Measurements from ENCODE around the gene USPL1. TPM values are rescaled to one million over a fixed set of nuclear protein-coding genes. Genes with fewer than 3 reads are reported as not detected.
"Not testable (repeated sequence)": the region's sequence is repeated elsewhere in the genome, so short reads cannot be mapped to it uniquely, and the experiment has no call there.

Gene USPL1
- polyA plus RNA-seq, 1 donor (not counting 4 experiments of a cell fraction or from before 2014, with no cell fraction given), result 12.3 TPM

GRCh38 chr13:30647824-30648521 lies 30.3 kb downstream of the USPL1 start:
- Histone ChIP-seq H4K20me1 (ENCODE audit: control insufficient read depth, extremely low read depth, insufficient read depth, low read length) (no peaks in the 10 kb centered on the region), H3K9me1 (ENCODE audit: control insufficient read depth, extremely low read depth, insufficient read depth, low read length) (peaks cover 2% of the 10 kb centered on the region), H3K9me3 (ENCODE audit: control insufficient read depth, low read depth, low read length) (no peaks in the 10 kb centered on the region), H3K9ac (ENCODE audit: control insufficient read depth, extremely low read depth, insufficient read depth, low read length) (no peak overlapping the region), H3K79me2 (ENCODE audit: control insufficient read depth, insufficient read depth, low read length) (no peaks in the 10 kb centered on the region), H3K27me3 (ENCODE audit: control insufficient read depth, extremely low read depth, insufficient read depth, low read length) (no peaks in the 10 kb centered on the region), H3K4me3 (ENCODE audit: control insufficient read depth in 2 of 3, extremely low read depth in 1 of 3, insufficient read depth in 2 of 3, low read depth in 1 of 3, low read length in 3 of 3) (no peak overlapping the region), H2AFZ (ENCODE audit: control insufficient read depth, low read length) (no peak overlapping the region), H3K27ac (ENCODE audit: control insufficient read depth, insufficient read depth, low read length) (no peak overlapping the region), H3K36me3 (ENCODE audit: control insufficient read depth in 2 of 2, extremely low read depth in 1 of 2, insufficient read depth in 2 of 2, low read length in 2 of 2) (peaks cover 11 to 20% of the 10 kb centered on the region in 2 experiments), H3K4me2 (ENCODE audit: control insufficient read depth, extremely low read depth, insufficient read depth, low read depth, low read length) (no peak overlapping the region), H3K4me1 (ENCODE audit: control insufficient read depth, extremely low read depth, insufficient read depth, low read length) (no peaks in the 10 kb centered on the region)
- no peak for FAIRE-seq
- TF ChIP-seq CTCF (optimal IDR thresholded peaks at IDR 0.05 in 1 of 3, IDR thresholded peaks at IDR 0.05 in 1 of 3, conservative IDR thresholded peaks at IDR 0.05 in 1 of 3; ENCODE audit: extremely low read depth in 1 of 3, insufficient read depth in 2 of 3, low read length in 3 of 3) (no peak), EZH2 (IDR thresholded peaks at IDR 0.05; ENCODE audit: low read length) (no peak)
- no peak for DNase-seq (ENCODE audit: low read depth, low spot score)
- dilution Hi-C loops (cut with MboI; ENCODE audit: extremely low pct_ligation_motif_present, low sequenced_read_pairs), result no loop called here

GRCh38 chr13:30648522-30649012 lies 30.8 kb downstream of the USPL1 start:
- Histone ChIP-seq H3K4me1 (ENCODE audit: control insufficient read depth, extremely low read depth, insufficient read depth, low read length) (no peaks in the 10 kb centered on the region), H3K4me2 (ENCODE audit: control insufficient read depth, extremely low read depth, insufficient read depth, low read depth, low read length) (no peak overlapping the region), H3K4me3 (ENCODE audit: control insufficient read depth in 2 of 3, extremely low read depth in 1 of 3, insufficient read depth in 2 of 3, low read depth in 1 of 3, low read length in 3 of 3) (no peak overlapping the region), H3K79me2 (ENCODE audit: control insufficient read depth, insufficient read depth, low read length) (no peaks in the 10 kb centered on the region), H3K27me3 (ENCODE audit: control insufficient read depth, extremely low read depth, insufficient read depth, low read length) (no peaks in the 10 kb centered on the region), H3K9me3 (ENCODE audit: control insufficient read depth, low read depth, low read length) (no peaks in the 10 kb centered on the region), H4K20me1 (ENCODE audit: control insufficient read depth, extremely low read depth, insufficient read depth, low read length) (no peaks in the 10 kb centered on the region), H3K9ac (ENCODE audit: control insufficient read depth, extremely low read depth, insufficient read depth, low read length) (no peak overlapping the region), H3K9me1 (ENCODE audit: control insufficient read depth, extremely low read depth, insufficient read depth, low read length) (peaks cover 2% of the 10 kb centered on the region), H2AFZ (ENCODE audit: control insufficient read depth, low read length) (no peak overlapping the region), H3K27ac (ENCODE audit: control insufficient read depth, insufficient read depth, low read length) (no peak overlapping the region), H3K36me3 (ENCODE audit: control insufficient read depth in 2 of 2, extremely low read depth in 1 of 2, insufficient read depth in 2 of 2, low read length in 2 of 2) (peaks cover 11 to 16% of the 10 kb centered on the region in 2 experiments)
- TF ChIP-seq EZH2 (IDR thresholded peaks at IDR 0.05; ENCODE audit: low read length) (no peak), CTCF (optimal IDR thresholded peaks at IDR 0.05 in 1 of 3, IDR thresholded peaks at IDR 0.05 in 1 of 3, conservative IDR thresholded peaks at IDR 0.05 in 1 of 3; ENCODE audit: extremely low read depth in 1 of 3, insufficient read depth in 2 of 3, low read length in 3 of 3) (no peak)
- no peak for DNase-seq (ENCODE audit: low read depth, low spot score)
- no peak for FAIRE-seq
- dilution Hi-C loops (cut with MboI; ENCODE audit: extremely low pct_ligation_motif_present, low sequenced_read_pairs), result no loop called here

GRCh38 chr13:30651648-30652047 lies 33.9 kb downstream of the USPL1 start:
- H3K27me3 ChIP-seq (ENCODE audit: control insufficient read depth, extremely low read depth, insufficient read depth, low read length); H3K27ac ChIP-seq (ENCODE audit: control insufficient read depth, insufficient read depth, low read length); H3K9ac ChIP-seq (ENCODE audit: control insufficient read depth, extremely low read depth, insufficient read depth, low read length); H4K20me1 ChIP-seq (ENCODE audit: control insufficient read depth, extremely low read depth, insufficient read depth, low read length); H3K9me3 ChIP-seq (ENCODE audit: control insufficient read depth, low read depth, low read length); dilution Hi-C loops (cut with MboI; ENCODE audit: extremely low pct_ligation_motif_present, low sequenced_read_pairs); FAIRE-seq; H3K4me3 ChIP-seq (ENCODE audit: control insufficient read depth in 2 of 3, extremely low read depth in 1 of 3, insufficient read depth in 2 of 3, low read depth in 1 of 3, low read length in 3 of 3); H3K9me1 ChIP-seq (ENCODE audit: control insufficient read depth, extremely low read depth, insufficient read depth, low read length); H3K4me1 ChIP-seq (ENCODE audit: control insufficient read depth, extremely low read depth, insufficient read depth, low read length); H3K4me2 ChIP-seq (ENCODE audit: control insufficient read depth, extremely low read depth, insufficient read depth, low read depth, low read length); DNase-seq (ENCODE audit: low read depth, low spot score); H3K79me2 ChIP-seq (ENCODE audit: control insufficient read depth, insufficient read depth, low read length); H2AFZ ChIP-seq (ENCODE audit: control insufficient read depth, low read length): not testable (repeated sequence)
- H3K36me3 ChIP-seq (ENCODE audit: control insufficient read depth in 2 of 2, extremely low read depth in 1 of 2, insufficient read depth in 2 of 2, low read length in 2 of 2), result peaks cover 6 to 11% of the 10 kb centered on the region in 2 experiments

Measured in keratinocyte (primary cell).